ENCODE data around the gene PLPP1.

Gene PLPP1

GRCh38 chr5:55534436-55535198 is at the start of gene PLPP1:
Gene PLPP1, minus strand, starts transcription at chr5:55534964. Its CDS starts 335 bp downstream, at chr5:55534629.
- H3K4me3 ChIP-seq (replicated peaks; ENCODE audit: low read depth, low read length), result peak within 1 kb of the TSS; percentile 67
- DNase-seq (ENCODE audit: extremely low read depth, low read depth), result peak; percentile 24
- no peak for TF ChIP-seq CTCF (IDR thresholded peaks at IDR 0.05; ENCODE audit: low read depth, low read length, missing control alignments)

- H3K4me3 ChIP-seq (replicated peaks; ENCODE audit: low read depth, low read length), result no peak overlapping the region
- TF ChIP-seq CTCF (IDR thresholded peaks at IDR 0.05; ENCODE audit: low read depth, low read length, missing control alignments), result no peak
- DNase-seq (ENCODE audit: extremely low read depth, low read depth), result no peak
Measured at GRCh38 chr5:55583578-55583977, 48.8 kb upstream of the PLPP1 start.

GRCh38 chr5:55582256-55582655 is 47.5 kb upstream of the PLPP1 start:
- DNase-seq (ENCODE audit: extremely low read depth, low read depth), result no peak
- no peak for TF ChIP-seq CTCF (IDR thresholded peaks at IDR 0.05; ENCODE audit: low read depth, low read length, missing control alignments)
- H3K4me3 ChIP-seq (replicated peaks; ENCODE audit: low read depth, low read length), result no peak overlapping the region

- no peak overlapping the region for H3K4me3 ChIP-seq (replicated peaks; ENCODE audit: low read depth, low read length)
- no peak for TF ChIP-seq CTCF (IDR thresholded peaks at IDR 0.05; ENCODE audit: low read depth, low read length, missing control alignments)
- no peak for DNase-seq (ENCODE audit: extremely low read depth, low read depth)
Measured at GRCh38 chr5:55580042-55580441, 45.3 kb upstream of the PLPP1 start.

- DNase-seq (ENCODE audit: extremely low read depth, low read depth), result no peak
- H3K4me3 ChIP-seq (replicated peaks; ENCODE audit: low read depth, low read length), result no peak overlapping the region
- no peak for TF ChIP-seq CTCF (IDR thresholded peaks at IDR 0.05; ENCODE audit: low read depth, low read length, missing control alignments)
Measured at GRCh38 chr5:55578771-55579170, 44.0 kb upstream of the PLPP1 start.

GRCh38 chr5:55577353-55578060 is 42.7 kb upstream of the PLPP1 start:
- no peak overlapping the region for H3K4me3 ChIP-seq (replicated peaks; ENCODE audit: low read depth, low read length)
- TF ChIP-seq CTCF (IDR thresholded peaks at IDR 0.05; ENCODE audit: low read depth, low read length, missing control alignments), result no peak
- DNase-seq (ENCODE audit: extremely low read depth, low read depth), result no peak
